Activated gamma-delta T cell treated with Interleukin-2 at 50 U/mL for 16 hours (primary cell): ENCODE measurements around the gene FTO.

ENCODE experiments used
- DNase-seq: peaks from one replicate; pipeline ENCODE4 v3.0.0-alpha.2; 2020

FTO gene

DNA sequence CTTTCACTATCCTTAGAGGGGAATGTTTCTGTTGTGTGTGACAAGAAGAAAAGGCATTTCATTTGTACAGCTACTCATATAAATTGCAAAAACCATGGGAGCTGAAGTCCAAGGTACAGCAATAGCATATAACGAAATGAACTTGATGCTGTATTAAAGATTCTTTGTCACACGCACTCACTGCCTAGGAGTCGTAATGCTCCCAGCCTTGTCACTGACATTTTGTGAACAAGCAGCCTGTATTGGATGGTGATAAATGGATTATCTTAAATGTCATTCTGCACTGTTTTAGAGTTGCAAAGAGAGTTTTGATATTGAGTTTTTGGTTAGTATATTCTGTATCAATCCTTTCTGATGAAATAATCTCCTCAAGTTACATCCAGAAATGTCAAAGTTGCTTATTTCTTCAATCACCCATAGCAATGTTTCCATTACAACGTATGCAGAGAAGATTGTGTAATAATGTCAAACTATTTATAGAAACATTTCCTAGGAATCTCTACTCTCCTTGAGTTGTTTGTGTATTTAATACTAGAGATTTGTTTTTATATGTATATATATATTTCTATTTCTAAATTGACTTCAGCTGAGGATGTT, 270.6 kb downstream of the FTO start:
- DNase-seq: no peak

- no peak for DNase-seq
Measured at GRCh38 chr16:53980675-53981074, 276.7 kb downstream of the FTO start.

- DNase-seq: no peak
Measured at GRCh38 chr16:53982631-53983042, 278.7 kb downstream of the FTO start.

GRCh38 chr16:53984936-53985335, 281.0 kb downstream of the FTO start:
- DNase-seq: no peak

GRCh38 chr16:53985861-53986260, 281.9 kb downstream of the FTO start:
- DNase-seq: no peak

- DNase-seq: no peak
Measured at GRCh38 chr16:53986793-53987192, 282.8 kb downstream of the FTO start.

DNA sequence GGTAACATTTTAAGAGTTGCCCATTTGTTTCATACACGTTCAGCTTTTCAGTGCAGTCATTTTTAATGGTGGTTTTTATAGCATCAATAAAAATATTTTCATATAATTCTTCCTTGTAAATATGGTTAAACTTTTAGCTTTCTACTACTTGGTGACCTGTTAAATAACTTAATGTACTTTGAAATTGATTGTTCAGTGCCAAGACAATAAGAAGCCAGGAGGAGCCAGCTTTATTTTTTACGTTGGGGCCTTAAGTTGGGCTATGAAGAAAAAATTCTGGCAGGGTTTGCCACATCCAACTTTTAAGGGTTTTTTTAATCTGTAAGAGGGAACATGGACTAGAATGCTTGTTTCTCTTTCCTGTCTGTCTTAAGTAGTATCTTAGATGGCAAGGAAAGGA, 284.2 kb downstream of the FTO start:
- DNase-seq: no peak

DNA sequence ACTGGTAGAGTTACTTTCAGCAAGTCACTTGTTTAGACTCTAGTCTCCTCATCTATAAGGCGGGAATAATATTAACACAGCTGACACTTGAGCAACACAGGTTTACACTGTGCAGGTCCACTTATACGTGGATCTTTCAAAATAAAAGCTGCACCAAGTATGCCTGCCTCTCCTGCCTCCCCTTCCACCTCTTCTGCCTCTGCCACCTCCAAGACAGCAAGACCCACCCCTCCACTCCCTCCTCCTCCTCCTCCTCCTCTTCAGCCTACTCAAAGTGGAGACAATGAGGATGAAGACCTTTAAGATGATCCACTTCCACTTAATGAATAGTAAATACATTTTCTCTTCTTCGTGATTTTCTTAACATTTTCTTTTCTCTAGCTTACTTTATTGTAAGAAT, 285.6 kb downstream of the FTO start:
- DNase-seq: no peak

GRCh38 chr16:53991754-53992378, 287.9 kb downstream of the FTO start:
- DNase-seq: no peak

GRCh38 chr16:53995378-53995777, 291.4 kb downstream of the FTO start:
- DNase-seq: no peak

- no peak for DNase-seq
Measured at GRCh38 chr16:53996961-53997360, 293.0 kb downstream of the FTO start.

GRCh38 chr16:53998024-53998810, 294.3 kb downstream of the FTO start:
- DNase-seq: no peak

DNA sequence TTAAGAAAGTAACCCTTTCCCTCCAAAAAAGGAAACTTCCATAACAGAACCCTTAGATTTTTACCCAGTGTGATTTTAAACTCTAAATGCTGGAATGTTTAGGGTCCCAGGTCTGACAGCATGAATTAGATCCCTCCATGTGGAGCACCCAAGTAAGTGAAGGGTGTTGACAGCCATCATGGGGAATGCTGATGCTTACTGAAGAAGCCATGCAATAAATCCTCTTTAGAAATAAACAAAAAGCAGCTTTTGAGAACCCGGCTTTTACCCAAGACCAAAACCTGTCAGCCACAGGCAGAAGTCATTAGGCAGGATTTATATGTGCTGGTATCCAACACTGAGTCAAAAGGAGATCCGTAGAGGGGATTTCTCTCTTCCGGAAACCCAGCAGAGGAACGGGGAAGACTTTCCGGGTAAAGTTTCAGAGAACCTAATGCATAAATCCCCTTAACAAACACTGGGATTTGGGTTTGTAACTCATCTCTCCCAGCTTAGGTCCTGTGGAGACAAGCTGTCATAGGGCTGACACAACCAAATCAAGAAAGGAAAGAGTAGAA, 295.1 kb downstream of the FTO start:
- no peak for DNase-seq

DNA sequence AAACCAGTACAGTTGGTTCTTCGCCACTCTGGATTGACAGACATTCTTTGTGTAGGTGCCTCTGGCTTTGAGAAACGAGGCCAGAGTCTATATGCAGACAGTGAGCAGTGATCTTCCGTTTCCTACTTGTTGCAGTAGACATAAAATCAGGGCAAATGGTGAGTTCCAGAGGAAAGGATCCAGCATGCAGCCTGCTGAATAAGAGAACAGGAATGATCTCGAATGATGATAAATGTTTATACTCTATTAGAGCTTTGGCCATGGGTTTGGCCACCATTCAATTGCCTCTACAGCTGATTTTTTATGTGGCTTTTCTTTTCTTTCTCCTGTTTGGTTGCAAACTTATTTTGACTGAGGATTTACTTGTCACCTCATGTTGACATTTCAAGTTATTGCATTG, 295.9 kb downstream of the FTO start:
- DNase-seq: no peak

DNA sequence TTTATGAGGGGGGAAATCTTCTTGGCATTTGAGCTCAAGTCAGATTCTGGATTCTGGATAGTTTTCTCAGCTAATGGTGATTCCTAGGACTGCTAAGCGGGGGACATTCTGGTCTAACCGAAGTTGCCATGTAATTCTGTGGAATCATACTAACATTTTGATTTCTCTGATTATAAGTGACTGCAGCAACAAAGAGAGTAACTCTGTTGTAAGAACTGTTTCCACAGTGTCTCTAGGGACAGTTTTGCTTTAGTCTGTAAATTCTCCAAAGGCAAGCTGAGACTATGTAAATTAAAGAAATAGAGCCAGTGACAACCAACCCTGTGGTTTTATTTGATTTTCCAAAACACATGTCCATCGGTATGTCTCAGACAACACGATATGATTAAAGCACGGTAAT, 296.4 kb downstream of the FTO start:
- DNase-seq: no peak

GRCh38 chr16:54006693-54007092, 302.7 kb downstream of the FTO start:
- no peak for DNase-seq

- no peak for DNase-seq
Measured at GRCh38 chr16:54007504-54007903, 303.5 kb downstream of the FTO start.

- no peak for DNase-seq
Measured at GRCh38 chr16:54009464-54010176, 305.7 kb downstream of the FTO start.

- no peak for DNase-seq
Measured at GRCh38 chr16:54015147-54015546, 311.2 kb downstream of the FTO start.

- no peak for DNase-seq
Measured at GRCh38 chr16:54022362-54022761, 318.4 kb downstream of the FTO start.

DNA sequence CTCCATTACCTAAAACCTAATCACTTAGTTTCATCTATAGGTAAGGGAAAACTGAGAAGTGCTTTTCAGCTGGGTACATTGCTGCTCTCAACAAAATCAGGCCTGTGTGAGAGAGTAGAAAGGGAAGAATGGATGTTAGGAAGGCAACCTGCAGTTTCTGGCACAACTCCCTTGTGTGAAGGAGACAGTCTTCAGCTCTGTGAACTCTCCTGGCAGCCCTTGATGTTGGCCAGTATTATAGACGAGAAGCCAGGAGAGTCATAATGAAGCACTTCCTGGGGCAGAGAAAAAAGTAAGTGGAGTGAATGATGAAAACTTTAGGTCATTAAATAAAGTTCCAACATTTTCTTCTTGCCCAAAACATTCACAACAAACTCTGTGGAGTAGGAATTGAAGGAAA, 322.5 kb downstream of the FTO start:
- DNase-seq: no peak

GRCh38 chr16:54027062-54027461, 323.1 kb downstream of the FTO start:
- DNase-seq: no peak

- DNase-seq: no peak
Measured at GRCh38 chr16:54027558-54027957, 323.6 kb downstream of the FTO start.
